Testis (tissue), 5 donors: ENCODE results near the gene STK38. TPM values are rescaled to one million over a fixed set of nuclear protein-coding genes. Genes with fewer than 3 reads are reported as not detected.

Experiments
- DNase-seq: peaks from one replicate; pipeline ENCODE4 v3.0.0-alpha.2; 2019
- H3K27ac ChIP-seq, 2 donors: fragments of 200-600 bp; sonication (generic); one replicate each; pipeline ENCODE4 v1.5.1; 2019
- H3K27me3 ChIP-seq: fragments of 200-600 bp; sonication (generic); one replicate; pipeline ENCODE4 v1.5.1; 2019
- H3K36me3 ChIP-seq: fragments of 200-600 bp; sonication (generic); one replicate; pipeline ENCODE4 v1.5.1; 2017; ENCODE audit warnings: low read depth; ENCODE audit errors: missing control alignments
- H3K4me1 ChIP-seq: fragments of 200-600 bp; sonication (generic); one replicate; pipeline ENCODE4 v1.5.1; 2019
- H3K4me3 ChIP-seq, 2 donors: fragments of 200-600 bp; sonication (generic); one replicate each; pipeline ENCODE4 v1.5.1; 2017 to 2019
- H3K9me3 ChIP-seq: fragments of 200-600 bp; sonication (generic); one replicate; pipeline ENCODE4 v1.5.1; 2017
- CTCF ChIP-seq, 3 experiments: fragments of 450-650 bp in 2 of 3; fragments of 200-600 bp in 1 of 3; sonication (generic) in 1 of 3; IDR thresholded peaks; one replicate each; pipeline ENCODE4 v1.5.1; 2016 to 2019; ENCODE audit warnings: antibody characterized with exemption in 3 of 3, mild to moderate bottlenecking in 2 of 3, moderate library complexity in 1 of 3
- POLR2A ChIP-seq: fragments of 450-650 bp; IDR thresholded peaks from one replicate; pipeline ENCODE4 v1.6.1; 2017; ENCODE audit warnings: antibody characterized with exemption, mild to moderate bottlenecking, moderate library complexity
- WGBS, 2 donors: methylation state at CpG; one replicate each; pipeline ENCODE4 v1.1.5; 2018; 5-methylcytosine and 5-hydroxymethylcytosine counted together
- intact Hi-C: fragments of 100-400 bp; cut with DNase I; formaldehyde crosslinking; loops from one replicate; pipeline ENCODE4 v1.15.1; 2023; ENCODE audit warnings: low total_unique reads
- long read RNA-seq, 2 donors: transcript quantifications; one replicate each; lab custom pipeline, GENCODE V29; 2026
- polyA plus RNA-seq: library from polyadenylated mRNA; stranded (reverse); fragments of 350-450 nt; fragmentation: Illumina TruSeq; extraction: RNeasy Lipid Tissue Mini Kit (QIAGEN cat#74804); gene quantifications from one replicate; pipeline ENCODE4 v1.2.3, GENCODE V29; 2014; ENCODE audit warnings: low read depth, low replicate concordance; ENCODE audit not compliant: insufficient read depth
- total RNA-seq, 2 donors: library from RNA; depleted of rRNA; stranded (reverse); fragments of >200 nt; gene quantifications; one replicate each; pipeline ENCODE4 v1.2.3, GENCODE V29; 2016

Gene STK38
- total RNA-seq (10 to 100 TPM; 20.4 to 23.9 TPM), polyA plus RNA-seq (22.0 TPM)
- long read RNA-seq, donor 1, partial matches to known transcripts, result 0 of 6 reads
- long read RNA-seq, donor 1, other reads (novel, unspliced or antisense), result 5 of 6 reads
- long read RNA-seq, donor 2, result 0 reads

GRCh38 chr6:36546920-36547645 is at the start of gene STK38:
Gene STK38 (minus strand): TSS chr6:36547479. CDS start chr6:36540202, 7,277 bp downstream.
- Histone ChIP-seq H3K4me3 (peak within 1 kb of the TSS; percentile 73 to 84), H3K27ac (peak within 1 kb of the TSS; percentile 91 to 93), H3K36me3 (no peaks in the 10 kb centered on the region), H3K27me3 (no peaks in the 10 kb centered on the region), H3K9me3 (no peaks in the 10 kb centered on the region), H3K4me1 (peaks cover 20% of the 10 kb centered on the region)
- intact Hi-C loops, result loop anchor here (10.0 kb wide), 1 partner anchor 48 kb away; the partner anchor contains the start of gene SRSF3
- WGBS, 2 donors, result 0 to 1% methylated on average over 50 to 51 of the region's 51 CpGs
- DNase-seq, result peak; percentile 91
- TF ChIP-seq CTCF (IDR thresholded peaks at IDR 0.05) (no peak), POLR2A (peak; percentile 95)

GRCh38 chr6:36596356-36596755 is 49.1 kb upstream of the STK38 start:
- Histone ChIP-seq H3K4me3 (peak overlapping the region; percentile 74 to 98), H3K4me1 (peaks cover 37% of the 10 kb centered on the region), H3K36me3 (no peaks in the 10 kb centered on the region), H3K27me3 (no peaks in the 10 kb centered on the region), H3K9me3 (no peaks in the 10 kb centered on the region), H3K27ac (peak overlapping the region; percentile 98 to 99)
- 1% methylated on average over 5 of the region's 5 CpGs for WGBS, 2 donors
- TF ChIP-seq POLR2A, result no peak
- no peak for TF ChIP-seq CTCF (IDR thresholded peaks at IDR 0.05)
- intact Hi-C loops, result loop anchor here (10.0 kb wide), 1 partner anchor 52 kb away; the partner anchor contains the start of gene STK38
- DNase-seq, result peak; percentile 12

- WGBS, 2 donors, result 0% methylated on average over 15 of the region's 15 CpGs
- H3K27me3 ChIP-seq, result no peaks in the 10 kb centered on the region
- H3K4me1 ChIP-seq, result peaks cover 36% of the 10 kb centered on the region
- no peak for TF ChIP-seq CTCF (IDR thresholded peaks at IDR 0.05)
- TF ChIP-seq POLR2A, result no peak
- no peaks in the 10 kb centered on the region for H3K36me3 ChIP-seq
- peak overlapping the region; percentile 74 to 98 for H3K4me3 ChIP-seq
- H3K9me3 ChIP-seq, result no peaks in the 10 kb centered on the region
- peak; percentile 78 for DNase-seq
- intact Hi-C loops, result loop anchor here (10.0 kb wide), 1 partner anchor 50 kb away; the partner anchor contains the start of gene STK38
- peak overlapping the region; percentile 98 to 99 for H3K27ac ChIP-seq
Observed at GRCh38 chr6:36594816-36595643, 47.8 kb upstream of the STK38 start.

GRCh38 chr6:36594029-36594815 is 46.9 kb upstream of the STK38 start, which contains the start of gene SRSF3:
Gene SRSF3 (plus strand): TSS chr6:36594362. CDS start chr6:36596763, 2,401 bp downstream.
- Histone ChIP-seq H3K4me3 (peak within 1 kb of the TSS; percentile 74 to 98), H3K36me3 (no peaks in the 10 kb centered on the region), H3K27ac (peak within 1 kb of the TSS; percentile 98 to 99), H3K4me1 (peaks cover 28% of the 10 kb centered on the region), H3K27me3 (no peaks in the 10 kb centered on the region), H3K9me3 (no peaks in the 10 kb centered on the region)
- peak; percentile 87 for TF ChIP-seq POLR2A
- peak; percentile 21 to 52 (median 47) for TF ChIP-seq CTCF (IDR thresholded peaks at IDR 0.05)
- DNase-seq, result peak; percentile 99
- intact Hi-C loops, result loop anchor here (10.0 kb wide), 1 partner anchor 49 kb away; the partner anchor contains the start of gene STK38
- 0 to 1% methylated on average over 44 to 58 of the region's 58 CpGs for WGBS, 2 donors
